ENCODE data around the gene RMND5A.

Gene RMND5A

GRCh38 chr2:86794861-86795260 lies 74.8 kb downstream of the RMND5A start:
- no peak for DNase-seq

- no peak for DNase-seq
Observed at GRCh38 chr2:86800856-86801567, 80.9 kb downstream of the RMND5A start.

GRCh38 chr2:86806059-86806857 lies 86.2 kb downstream of the RMND5A start:
- peak; percentile 75 for DNase-seq

- DNase-seq: no peak
Observed at GRCh38 chr2:86807133-86807467, 87.0 kb downstream of the RMND5A start.

GRCh38 chr2:86807468-86808275 lies 87.6 kb downstream of the RMND5A start:
- peak; percentile 89 for DNase-seq

GRCh38 chr2:86808315-86809161 lies 88.4 kb downstream of the RMND5A start:
- DNase-seq: peak; percentile 100

GRCh38 chr2:86809481-86810121 lies 89.5 kb downstream of the RMND5A start:
- DNase-seq: peak; percentile 84

GRCh38 chr2:86815611-86816010 lies 95.5 kb downstream of the RMND5A start:
- DNase-seq: no peak

GRCh38 chr2:86818114-86818801 lies 98.2 kb downstream of the RMND5A start:
- no peak for DNase-seq

GRCh38 chr2:86818957-86819356 lies 98.9 kb downstream of the RMND5A start:
- no peak for DNase-seq

- peak; percentile 80 for DNase-seq
Observed at GRCh38 chr2:86821306-86821705, 101.2 kb downstream of the RMND5A start.

GRCh38 chr2:86821842-86822241 lies 101.8 kb downstream of the RMND5A start:
- DNase-seq: no peak

GRCh38 chr2:86822668-86823345 lies 102.7 kb downstream of the RMND5A start:
- no peak for DNase-seq

- no peak for DNase-seq
Observed at GRCh38 chr2:86825036-86825692, 105.1 kb downstream of the RMND5A start.

- peak; percentile 81 for DNase-seq
Observed at GRCh38 chr2:86825693-86826381, 105.7 kb downstream of the RMND5A start.

GRCh38 chr2:86826951-86827350 lies 106.9 kb downstream of the RMND5A start:
- peak; percentile 68 for DNase-seq

All from activated CD8-positive, alpha-beta memory T cell treated with anti-CD3 and anti-CD28 coated beads for 24 hours (primary cell).